ENCODE measurements around the gene LBHD2.

- TF ChIP-seq EP300 (IDR thresholded peaks at IDR 0.05) (no peak), CTCF (IDR thresholded peaks at IDR 0.05) (no peak), POLR2AphosphoS5 (IDR thresholded peaks at IDR 0.05) (no peak), POLR2A (IDR thresholded peaks at IDR 0.05) (no peak)
These were observed 5.7 kb downstream of the LBHD2 start for GRCh38 chr14:103089386-103090335.
